HepG2 (cell line): ENCODE results near the gene SLC5A6. TPM values are rescaled to one million over a fixed set of nuclear protein-coding genes. Genes with fewer than 3 reads are reported as not detected.

Experiments
- ATAC-seq: fragments of 200-7000 bp; cut with Tn5 transposase; 3 replicates; pipeline ENCODE4 v1.9.1; 2020; ENCODE audit warnings: mild to moderate bottlenecking, moderate library complexity
- BruUV-seq: library from RNA; stranded (reverse); fragments of 400-500 nt; replicated peaks from 2 replicates; lab custom pipeline; 2021; lab: Mats Ljungman, UMichigan
- CTCF ChIA-PET: fragments of 300-600 bp; formaldehyde crosslinking; extraction: SDS; loops from one replicate; lab custom pipeline; 2021; ENCODE audit warnings: low total read pairs, inconsistent platforms, low intra/inter-chr PET ratio; lab: Yijun Ruan, JAX
- POLR2A ChIA-PET: fragments of 350-600 bp; sonication (Branson Sonifier 250); formaldehyde crosslinking; loops from one replicate; lab custom pipeline; 2020; ENCODE audit warnings: antibody characterized with exemption, inconsistent platforms; lab: Yijun Ruan, JAX
- DNase-seq: peaks from one replicate; pipeline ENCODE4 v3.0.0-alpha.2; 2015; ENCODE audit warnings: low spot score
- FAIRE-seq: peaks from 3 replicates; lab custom pipeline; 2011; peaks lifted over from hg19 to GRCh38; lab: Jason Lieb, UNC
- H2AFZ ChIP-seq: one replicate; pipeline ENCODE4 v1.6.1; 2011; ENCODE audit warnings: low read length, inconsistent platforms
- H3K27ac ChIP-seq: fragments of 300-600 bp; 3 replicates; pipeline ENCODE4 v1.8.0; 2011; ENCODE audit warnings: mixed run types, mild to moderate bottlenecking, mixed read lengths, low read length, inconsistent platforms; ENCODE audit not compliant: insufficient read depth; ENCODE audit errors: extremely low read length
- H3K27me3 ChIP-seq, 2 experiments: fragments of 200-600 bp in 1 of 2; 2 replicates in 1 of 2; 3 replicates in 1 of 2; pipeline versions ENCODE4 v1.6.0 to v1.8.0; 2011; ENCODE audit warnings: low read length in 2 of 2, mild to moderate bottlenecking in 2 of 2, moderate library complexity in 2 of 2, inconsistent platforms in 1 of 2; ENCODE audit not compliant: insufficient read depth in 2 of 2, control insufficient read depth in 1 of 2
- H3K36me3 ChIP-seq, 2 experiments: fragments of 200-600 bp in 1 of 2; replicated peaks in 1 of 2; 2 replicates in 1 of 2; 3 replicates in 1 of 2; pipeline versions ENCODE4 v1.5.1 to v1.8.0; 2011; ENCODE audit warnings: low read length in 2 of 2, inconsistent platforms in 1 of 2; ENCODE audit not compliant: insufficient read depth in 2 of 2, control insufficient read depth in 1 of 2
- H3K4me1 ChIP-seq: 2 replicates; pipeline ENCODE4 v1.5.1; 2012; ENCODE audit warnings: low read length, inconsistent platforms; ENCODE audit not compliant: insufficient read depth
- H3K4me2 ChIP-seq: 2 replicates; pipeline ENCODE4 v1.6.0; 2011; ENCODE audit warnings: low read depth, low read length, inconsistent platforms
- H3K4me3 ChIP-seq, 3 experiments: fragments of 200-600 bp in 1 of 3; sonication (generic), shearing (Covaris generic) in 1 of 3; replicated peaks in 1 of 3; 2 replicates each; pipeline ENCODE4 v1.5.1; 2011 to 2016; ENCODE audit warnings: low read length in 3 of 3, inconsistent platforms in 2 of 3, low read depth in 2 of 3, mild to moderate bottlenecking in 2 of 3, control low read depth in 1 of 3, mixed read lengths in 1 of 3; ENCODE audit not compliant: insufficient read depth in 1 of 3
- H3K79me2 ChIP-seq: one replicate; pipeline ENCODE4 v1.6.1; 2011; ENCODE audit warnings: low read length, inconsistent platforms; ENCODE audit not compliant: insufficient read depth
- H3K9ac ChIP-seq: 2 replicates; pipeline ENCODE4 v1.6.0; 2011; ENCODE audit warnings: mild to moderate bottlenecking, low read depth, low read length, inconsistent platforms; ENCODE audit not compliant: insufficient read depth
- H3K9me3 ChIP-seq: 2 replicates; pipeline ENCODE4 v1.5.1; 2012; ENCODE audit warnings: mild to moderate bottlenecking, low read length
- H4K20me1 ChIP-seq: 2 replicates; pipeline ENCODE4 v1.6.0; 2011; ENCODE audit warnings: inconsistent platforms, mild to moderate bottlenecking, low read length, moderate library complexity; ENCODE audit not compliant: insufficient read depth
- BCLAF1 ChIP-seq: fragments of 450-650 bp; IDR thresholded peaks from 2 replicates; pipeline ENCODE4 v1.6.1; 2017; ENCODE audit warnings: mild to moderate bottlenecking
- CBX5 ChIP-seq: sonication (generic); formaldehyde crosslinking; IDR thresholded peaks from 2 replicates; pipeline ENCODE4 v1.4.0; 2020; ENCODE audit warnings: missing genetic modification reagents, borderline replicate concordance
- KDM3A ChIP-seq: IDR thresholded peaks from 2 replicates; pipeline ENCODE4 v1.6.1; 2018; ENCODE audit warnings: low read depth, missing compliant biosample characterization
- LBX2 ChIP-seq: sonication (generic); formaldehyde crosslinking; IDR thresholded peaks from 2 replicates; pipeline ENCODE4 v1.5.0; 2020; ENCODE audit warnings: missing genetic modification reagents, mild to moderate bottlenecking, borderline replicate concordance
- MNT ChIP-seq: fragments of 450-650 bp; IDR thresholded peaks from 2 replicates; pipeline ENCODE4 v1.6.1; 2016
- RNF219 ChIP-seq: sonication (generic); formaldehyde crosslinking; IDR thresholded peaks from 2 replicates; pipeline ENCODE4 v1.5.0; 2020; ENCODE audit warnings: mild to moderate bottlenecking, missing genetic modification reagents
- TIGD3 ChIP-seq: sonication (generic); formaldehyde crosslinking; IDR thresholded peaks from 2 replicates; pipeline ENCODE4 v1.5.1; 2020; ENCODE audit warnings: mild to moderate bottlenecking, missing genetic modification reagents, borderline replicate concordance
- ZBTB3 ChIP-seq: sonication (generic); formaldehyde crosslinking; IDR thresholded peaks from 2 replicates; pipeline ENCODE4 v1.4.0; 2020; ENCODE audit warnings: low read depth, mild to moderate bottlenecking, moderate library complexity, missing genetic modification reagents, borderline replicate concordance
- ZNF33B ChIP-seq: sonication (generic); formaldehyde crosslinking; IDR thresholded peaks from 2 replicates; pipeline ENCODE4 v1.5.1; 2020; ENCODE audit warnings: mild to moderate bottlenecking, missing genetic modification reagents
- ZNF367 ChIP-seq: sonication (generic); formaldehyde crosslinking; IDR thresholded peaks from 2 replicates; pipeline ENCODE4 v1.4.0; 2020; ENCODE audit warnings: missing genetic modification reagents, borderline replicate concordance
- WGBS: methylation state at CpG from one replicate; pipeline ENCODE4 v1.1.6; 2017; ENCODE audit warnings: low lambda C conversion rate; 5-methylcytosine and 5-hydroxymethylcytosine counted together
- in situ Hi-C: cut with HindIII; loops from 2 replicates; pipeline ENCODE4 v1.10.0; 2017; ENCODE audit warnings: low pct_unique_long_range_greater_than_20kb; ENCODE audit not compliant: extremely low pct_ligation_motif_present
- intact Hi-C: fragments of 100-400 bp; cut with micrococcal nuclease; formaldehyde crosslinking; loops from one replicate; pipeline ENCODE4 v1.10.0; 2022; ENCODE audit not compliant: unreplicated experiment
- polyA plus RNA-seq, 8 experiments: library from polyadenylated mRNA; depleted of rRNA in 3 of 8; stranded (reverse) in 7 of 8; unstranded in 1 of 8; fragments of >200 nt; fragmentation: Illumina TruSeq in 4 of 8; extraction: Trizol in 4 of 8; gene quantifications; 2 replicates each; pipeline versions ENCODE4 v1.2.1 to v1.2.3, GENCODE V29; 2011 to 2016; ENCODE audit warnings: low read depth in 4 of 8, missing spikeins in 1 of 8, mixed read lengths in 1 of 8; ENCODE audit not compliant: insufficient read depth in 1 of 8
- total RNA-seq, 5 experiments: library from RNA; depleted of rRNA; stranded (reverse); fragments of >200 nt; fragmentation: Illumina TruSeq; extraction: Trizol; gene quantifications; 2 replicates each; pipeline ENCODE4 v1.2.3, GENCODE V29; 2016; ENCODE audit warnings: low read depth in 1 of 5

SLC5A6 gene
- total and polyA plus RNA-seq, 2 of the 13 experiments (the other 11 are each of a cell fraction or from before 2014, with no cell fraction given), result 135 to 417 TPM

- no peak for TF ChIP-seq ZNF367 (CRISPR knock-in tag)
- TF ChIP-seq CBX5 (CRISPR knock-in tag), result no peak; the same call in 1 of the 2 replicates
These were observed 59.8 kb downstream of the SLC5A6 start (continued) for GRCh38 chr2:27152102-27152795.

- Histone ChIP-seq H4K20me1 (no peaks in the 10 kb centered on the region), H3K36me3 (no peaks in the 10 kb centered on the region), H3K27me3 (peaks cover 0 to 2% of the 10 kb centered on the region in 2 experiments; a peak in 2 of 5 replicates), H3K9me3 (no peaks in the 10 kb centered on the region), H3K4me1 (peaks cover 73% of the 10 kb centered on the region), H3K79me2 (no peaks in the 10 kb centered on the region), H2AFZ (no peak overlapping the region), H3K9ac (no peak overlapping the region), H3K4me2 (no peak overlapping the region; the same call in 1 of the 2 replicates), H3K4me3 (no peak overlapping the region), H3K27ac (no peak overlapping the region)
- ChIA-PET CTCF (no interaction called here), POLR2A (interaction anchor here (0.7 to 1.9 kb wide), 3 partner anchors 11 to 61 kb away, joined by 3 to 7 read pairs (median 4); partner anchors contain the start of genes ATRAID and SLC5A6)
- WGBS, result 79% methylated on average over 8 of the region's 8 CpGs
- DNase-seq, result no peak
- TF ChIP-seq ZBTB3 (no peak), MNT (no peak), ZNF33B (CRISPR knock-in tag) (no peak), RNF219 (CRISPR knock-in tag) (no peak), KDM3A (CRISPR knock-in tag) (no peak), TIGD3 (CRISPR knock-in tag) (no peak), LBX2 (CRISPR knock-in tag) (no peak), BCLAF1 (no peak)
- in situ Hi-C loops, result loop anchor here (5.0 kb wide), 1 partner anchor 37 kb away; no protein-coding TSS in a partner anchor
- no peak for ATAC-seq
- BruUV-seq, result no TSS peak
- intact Hi-C loops, result no loop called here
- FAIRE-seq, result no peak
These were observed 61.3 kb downstream of the SLC5A6 start for GRCh38 chr2:27150639-27151230.
